Endothelial cell of umbilical vein (primary cell): ENCODE data around the gene PPM1H.

Experiments used
- CTCF ChIP-seq, 2 donors: IDR thresholded peaks; 1 replicate in 1 of 2; 2 replicates in 1 of 2; pipeline ENCODE4 v1.5.1; 2011; ENCODE audit warnings: low read length in 2 of 2, mild to moderate bottlenecking in 2 of 2, moderate library complexity in 2 of 2, control low read depth in 1 of 2, inconsistent platforms in 1 of 2, low read depth in 1 of 2; ENCODE audit not compliant: insufficient read depth in 1 of 2; ENCODE audit errors: extremely low read depth in 1 of 2
- EZH2 ChIP-seq: IDR thresholded peaks from 2 replicates; pipeline ENCODE4 v1.6.1; 2012; ENCODE audit warnings: borderline replicate concordance, low read depth, mild to moderate bottlenecking, moderate library complexity, low read length, inconsistent platforms; ENCODE audit not compliant: severe bottlenecking
- JUN ChIP-seq: IDR thresholded peaks from 2 replicates; pipeline ENCODE4 v1.6.1; 2011; ENCODE audit warnings: borderline replicate concordance, low read depth; ENCODE audit not compliant: insufficient read length, insufficient read depth
- MYC ChIP-seq: IDR thresholded peaks from one replicate; pipeline ENCODE4 v1.6.1; 2011; ENCODE audit warnings: mild to moderate bottlenecking, low read depth, low read length
- POLR2A ChIP-seq: IDR thresholded peaks from 2 replicates; pipeline ENCODE4 v1.6.1; 2012; ENCODE audit warnings: low read depth, mild to moderate bottlenecking, control low read depth, low read length
- POLR2AphosphoS5 ChIP-seq: IDR thresholded peaks from 2 replicates; pipeline ENCODE4 v1.6.1; 2012; ENCODE audit warnings: low read depth, mild to moderate bottlenecking, control low read depth, low read length, moderate library complexity; ENCODE audit not compliant: insufficient read depth
- TF ChIP-seq, protein P1 (sequence below): IDR thresholded peaks from 2 replicates; pipeline ENCODE4 v1.6.1; 2011; ENCODE audit not compliant: insufficient read depth, insufficient read length

GRCh38 chr12:62792236-62792870 lies 142.6 kb downstream of the PPM1H start:
- TF ChIP-seq EZH2, result no peak
- TF ChIP-seq CTCF (IDR thresholded peaks at IDR 0.05; ENCODE audit: extremely low read depth in 1 of 2, insufficient read depth in 1 of 2, low read depth in 1 of 2, low read length in 2 of 2), result no peak
- TF ChIP-seq, protein P1, sequence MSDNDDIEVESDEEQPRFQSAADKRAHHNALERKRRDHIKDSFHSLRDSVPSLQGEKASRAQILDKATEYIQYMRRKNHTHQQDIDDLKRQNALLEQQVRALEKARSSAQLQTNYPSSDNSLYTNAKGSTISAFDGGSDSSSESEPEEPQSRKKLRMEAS, result no peak
- TF ChIP-seq POLR2A, result no peak
- no peak for TF ChIP-seq MYC
- no peak for TF ChIP-seq JUN
- no peak for TF ChIP-seq POLR2AphosphoS5
